Retinal pigment epithelial cell (primary cell): ENCODE data around the gene KCTD14.
A peak's percentile ranks its signal among the peaks of the same experiment; 100 is the strongest.

Source experiments
- DNase-seq: peaks from one replicate; pipeline ENCODE4 v3.0.0-alpha.2; 2010; ENCODE audit warnings: low read depth
- H3K4me3 ChIP-seq: 2 replicates; pipeline ENCODE4 v1.5.1; 2011; ENCODE audit warnings: mild to moderate bottlenecking, low read length, control low read depth, moderate library complexity
- TF ChIP-seq, protein P1 (sequence below): conservative IDR thresholded peaks from 2 replicates; pipeline ENCODE4 v1.5.1; 2011; ENCODE audit warnings: low read depth, low read length, control low read depth, inconsistent platforms

Gene KCTD14, protein sequence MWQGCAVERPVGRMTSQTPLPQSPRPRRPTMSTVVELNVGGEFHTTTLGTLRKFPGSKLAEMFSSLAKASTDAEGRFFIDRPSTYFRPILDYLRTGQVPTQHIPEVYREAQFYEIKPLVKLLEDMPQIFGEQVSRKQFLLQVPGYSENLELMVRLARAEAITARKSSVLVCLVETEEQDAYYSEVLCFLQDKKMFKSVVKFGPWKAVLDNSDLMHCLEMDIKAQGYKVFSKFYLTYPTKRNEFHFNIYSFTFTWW

DNA sequence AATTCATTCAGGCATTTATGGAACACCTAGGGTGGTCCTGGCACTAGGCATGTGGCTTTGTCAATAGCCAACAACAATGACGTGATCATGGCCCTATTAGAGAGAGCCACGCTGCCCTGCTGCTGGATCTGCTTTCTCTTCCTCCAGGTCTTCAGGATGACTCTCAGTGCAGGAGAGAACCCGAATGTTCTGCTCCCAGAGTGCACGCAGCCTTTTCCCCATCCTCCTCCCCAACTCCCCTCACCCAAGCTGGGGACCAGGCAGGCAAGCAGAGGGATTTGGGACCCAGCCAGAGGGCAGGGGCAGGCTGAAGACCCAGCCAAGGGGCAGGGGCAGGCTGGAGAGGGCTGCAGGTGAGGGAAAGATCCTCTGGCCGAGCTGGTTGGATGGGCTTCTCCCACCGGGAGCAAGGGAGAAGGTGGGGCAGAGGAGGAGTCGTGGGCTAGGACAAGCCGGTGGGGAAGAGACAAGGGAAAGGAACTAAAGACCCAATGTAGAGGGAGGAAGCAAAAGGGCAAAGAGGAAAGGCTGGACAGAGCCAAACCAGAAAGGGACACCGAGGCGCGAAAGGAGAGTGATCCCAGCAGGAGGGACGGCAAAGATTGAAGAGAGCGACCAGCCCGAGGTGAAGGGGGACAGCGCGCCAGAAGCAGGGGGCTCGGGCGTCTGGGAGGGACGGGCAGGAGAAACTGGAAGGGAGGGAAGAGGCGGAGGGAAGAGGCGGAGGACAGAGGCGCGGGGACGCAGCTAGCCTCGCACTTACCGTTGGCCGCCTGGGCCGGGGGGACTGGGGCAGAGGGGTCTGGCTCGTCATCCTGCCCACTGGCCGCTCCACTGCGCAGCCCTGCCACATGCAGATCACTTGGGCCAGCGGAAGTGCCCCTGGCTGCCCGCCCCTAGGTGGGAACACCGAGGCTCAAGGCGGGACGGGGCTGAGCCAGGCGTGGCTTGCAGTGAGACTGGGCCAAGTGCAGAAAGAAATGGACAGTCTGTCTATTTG, at the start of gene KCTD14:
KCTD14 (minus strand) TSS at position 880 of the 1,000 bp plus-strand sequence; CDS start at position 853, 27 bp downstream.
- TF ChIP-seq, protein P1, sequence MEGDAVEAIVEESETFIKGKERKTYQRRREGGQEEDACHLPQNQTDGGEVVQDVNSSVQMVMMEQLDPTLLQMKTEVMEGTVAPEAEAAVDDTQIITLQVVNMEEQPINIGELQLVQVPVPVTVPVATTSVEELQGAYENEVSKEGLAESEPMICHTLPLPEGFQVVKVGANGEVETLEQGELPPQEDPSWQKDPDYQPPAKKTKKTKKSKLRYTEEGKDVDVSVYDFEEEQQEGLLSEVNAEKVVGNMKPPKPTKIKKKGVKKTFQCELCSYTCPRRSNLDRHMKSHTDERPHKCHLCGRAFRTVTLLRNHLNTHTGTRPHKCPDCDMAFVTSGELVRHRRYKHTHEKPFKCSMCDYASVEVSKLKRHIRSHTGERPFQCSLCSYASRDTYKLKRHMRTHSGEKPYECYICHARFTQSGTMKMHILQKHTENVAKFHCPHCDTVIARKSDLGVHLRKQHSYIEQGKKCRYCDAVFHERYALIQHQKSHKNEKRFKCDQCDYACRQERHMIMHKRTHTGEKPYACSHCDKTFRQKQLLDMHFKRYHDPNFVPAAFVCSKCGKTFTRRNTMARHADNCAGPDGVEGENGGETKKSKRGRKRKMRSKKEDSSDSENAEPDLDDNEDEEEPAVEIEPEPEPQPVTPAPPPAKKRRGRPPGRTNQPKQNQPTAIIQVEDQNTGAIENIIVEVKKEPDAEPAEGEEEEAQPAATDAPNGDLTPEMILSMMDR, result no peak

DNA sequence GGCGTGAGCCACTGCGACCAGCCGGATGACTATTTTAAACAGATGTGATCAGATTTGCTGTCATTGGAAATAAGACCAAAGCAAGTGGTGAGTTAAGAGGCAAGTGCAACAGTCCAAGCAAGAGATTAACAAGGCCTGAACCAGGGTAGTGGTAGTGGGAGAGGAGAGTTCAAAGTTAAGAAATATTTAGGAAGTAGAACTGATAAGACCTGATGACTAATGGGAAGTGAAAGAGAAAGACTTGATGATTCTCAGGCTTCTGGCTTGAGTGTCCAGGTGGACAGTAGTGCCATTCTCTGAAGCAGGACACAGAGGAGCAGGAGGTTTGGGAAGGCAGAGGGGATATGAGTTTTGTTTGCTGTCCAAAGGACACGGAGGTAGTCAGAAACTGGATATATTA, 49.4 kb upstream of the KCTD14 start:
- DNase-seq, result no peak
- H3K4me3 ChIP-seq, result no peak overlapping the region
- TF ChIP-seq, protein P1, result no peak

More for the DNA sequence above, at the start of gene KCTD14:
- DNase-seq, result no peak
- H3K4me3 ChIP-seq, result peak within 1 kb of the TSS; percentile 54

DNA sequence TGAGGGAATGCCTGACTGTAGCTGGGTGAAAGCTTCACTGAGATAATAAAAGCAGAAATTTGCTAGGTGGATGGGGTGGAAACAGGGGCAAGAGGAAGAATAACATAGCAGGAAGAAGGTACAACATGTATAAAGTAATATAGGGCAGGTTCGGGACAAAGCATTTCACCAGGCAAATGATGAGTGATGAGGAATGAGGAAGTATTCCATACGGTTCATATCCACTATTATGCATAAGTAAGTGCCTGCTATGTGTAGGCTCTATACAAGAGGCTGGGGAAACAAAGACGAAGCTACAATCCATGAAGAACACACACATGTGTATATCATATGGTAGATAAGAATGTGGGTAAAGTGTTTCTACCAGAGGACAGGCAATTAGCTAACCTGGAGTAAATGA, 48.6 kb upstream of the KCTD14 start:
- TF ChIP-seq, protein P1, result no peak
- no peak for DNase-seq
- no peak overlapping the region for H3K4me3 ChIP-seq

DNA sequence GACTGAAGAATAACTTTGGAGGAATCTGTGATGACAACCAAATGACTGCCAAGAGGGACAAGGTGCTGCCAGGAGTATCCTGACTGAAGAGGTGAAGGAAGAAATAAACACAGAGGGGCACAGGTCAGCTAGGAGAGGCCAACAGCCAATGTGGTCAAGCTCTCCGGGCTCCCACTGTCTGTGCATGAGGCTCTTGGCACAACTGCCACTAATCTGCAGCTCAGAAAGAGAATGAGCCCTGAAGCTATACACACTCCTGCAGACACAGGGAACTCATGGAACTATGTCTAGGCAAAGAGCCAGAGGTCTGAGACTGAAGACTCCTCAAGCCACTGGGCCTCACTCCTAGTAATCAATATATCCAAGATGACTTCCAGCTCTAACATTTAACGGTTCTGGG, 47.5 kb upstream of the KCTD14 start:
- no peak for DNase-seq
- TF ChIP-seq, protein P1, result no peak
- H3K4me3 ChIP-seq, result no peak overlapping the region

DNA sequence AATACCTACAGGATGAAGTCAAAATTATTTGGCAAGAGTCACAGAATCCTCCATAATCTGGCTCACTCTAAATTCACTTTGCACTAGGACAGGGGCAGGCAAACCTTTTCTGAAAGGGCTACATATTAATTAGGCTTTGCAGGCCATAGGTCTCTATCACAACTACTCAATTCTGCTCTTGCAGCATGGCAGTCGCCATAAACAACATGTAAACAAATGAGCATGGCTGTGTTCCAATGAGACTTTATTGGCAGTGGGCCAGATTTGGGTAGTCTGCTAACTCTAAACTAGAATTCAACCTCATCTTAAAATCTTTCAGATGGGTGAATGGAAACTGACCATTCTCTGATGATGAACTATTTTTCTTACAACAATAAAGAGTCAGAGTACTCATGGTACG, 46.4 kb upstream of the KCTD14 start:
- DNase-seq, result no peak
- TF ChIP-seq, protein P1, result no peak
- no peak overlapping the region for H3K4me3 ChIP-seq

DNA sequence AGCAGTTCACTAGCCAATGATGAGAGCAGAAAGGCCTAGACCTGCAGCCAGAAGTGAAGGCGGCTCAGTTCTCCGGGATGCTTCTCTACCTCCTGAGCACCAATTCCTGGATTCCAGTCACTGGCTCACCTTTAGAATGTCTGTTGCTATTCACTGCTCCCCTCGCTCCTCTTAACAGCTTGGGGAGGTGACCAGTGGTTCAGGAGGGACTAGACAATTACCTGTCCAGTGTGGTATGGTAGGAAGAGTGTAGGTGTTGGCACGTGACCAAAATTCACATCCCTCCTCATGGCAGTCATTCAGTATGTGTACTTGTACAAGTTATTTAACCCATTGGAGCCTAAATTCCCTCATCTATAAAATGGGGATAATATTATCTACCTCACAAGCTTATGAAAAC, 44.6 kb upstream of the KCTD14 start:
- no peak for DNase-seq
- no peak overlapping the region for H3K4me3 ChIP-seq
- TF ChIP-seq, protein P1, result no peak

DNA sequence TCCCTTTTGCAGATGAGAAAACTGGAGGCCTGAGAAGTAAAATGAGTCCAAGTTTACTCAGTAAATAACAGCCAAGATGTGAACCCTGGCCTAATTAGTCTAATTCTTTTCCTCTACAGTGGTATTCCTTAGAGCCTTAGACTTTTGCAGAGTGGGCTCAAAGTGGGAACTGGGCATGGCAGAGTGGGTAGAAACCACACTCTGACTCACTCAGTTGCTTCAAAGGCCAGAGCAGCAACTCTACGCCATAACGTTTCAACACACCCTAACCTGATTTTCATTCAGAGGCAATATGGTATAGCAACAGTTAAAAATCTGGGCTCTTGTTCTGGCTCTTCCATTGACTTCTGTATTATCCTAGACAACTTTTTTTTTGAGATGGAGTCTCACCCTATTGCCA, 43.4 kb upstream of the KCTD14 start:
- DNase-seq, result no peak
- H3K4me3 ChIP-seq, result no peak overlapping the region
- TF ChIP-seq, protein P1, result no peak
